ENCODE measurements around the gene STRADA.

Gene STRADA

GRCh38 chr17:63700528-63701455, 40.8 kb downstream of the STRADA start:
- peak; percentile 54 to 66 for DNase-seq

- peak in 1 of 2 experiments; percentile 56 for DNase-seq
These were observed 41.7 kb downstream of the STRADA start, which contains the start of gene LIMD2 for GRCh38 chr17:63699638-63700527. Gene LIMD2 (minus strand): TSS chr17:63700125. CDS start chr17:63699298, 827 bp downstream.

- DNase-seq, result no peak
These were observed 42.5 kb downstream of the STRADA start for GRCh38 chr17:63698886-63699637.

GRCh38 chr17:63698381-63698885, 43.2 kb downstream of the STRADA start:
- no peak for DNase-seq

- DNase-seq, result peak; percentile 8 to 45
These were observed 44.0 kb downstream of the STRADA start for GRCh38 chr17:63697341-63698286.

GRCh38 chr17:63696381-63696961, 45.1 kb downstream of the STRADA start:
- peak; percentile 42 to 58 for DNase-seq

- no peak for DNase-seq
These were observed 45.7 kb downstream of the STRADA start for GRCh38 chr17:63695889-63696288.

- no peak for DNase-seq
These were observed 46.4 kb downstream of the STRADA start for GRCh38 chr17:63694950-63695773.

GRCh38 chr17:63694229-63694949, 47.2 kb downstream of the STRADA start:
- peak; percentile 98 to 99 for DNase-seq

GRCh38 chr17:63693411-63694113, 48.0 kb downstream of the STRADA start:
- DNase-seq, result no peak

- peak in 1 of 2 experiments; percentile 64 for DNase-seq
These were observed 49.3 kb downstream of the STRADA start for GRCh38 chr17:63692195-63692816.

- no peak for DNase-seq
These were observed 52.1 kb downstream of the STRADA start for GRCh38 chr17:63689479-63689878.

- no peak for DNase-seq
These were observed 53.1 kb downstream of the STRADA start for GRCh38 chr17:63688396-63689020.

- no peak for DNase-seq
These were observed 55.4 kb downstream of the STRADA start for GRCh38 chr17:63686138-63686685.

GRCh38 chr17:63685578-63685977, 56.0 kb downstream of the STRADA start:
- DNase-seq, result no peak

- no peak for DNase-seq
These were observed 56.6 kb downstream of the STRADA start for GRCh38 chr17:63685041-63685440.

- DNase-seq, result no peak
These were observed 58.6 kb downstream of the STRADA start for GRCh38 chr17:63682981-63683380.

Measured in NCI-H524 (cell line).